Mesothelial cell of epicardium (in vitro differentiated cells): Measurements from ENCODE around the gene LRRFIP2. TPM values are rescaled to one million over a fixed set of nuclear protein-coding genes. Genes with fewer than 3 reads are reported as not detected.

Experiments used
- DNase-seq, 2 experiments: peaks; one replicate each; pipeline ENCODE4 v3.0.0; 2021; ENCODE audit warnings: low spot score in 2 of 2; ENCODE audit not compliant: unreplicated experiment in 2 of 2
- H3K27ac Mint-ChIP-seq: 2 replicates; pipeline ENCODE4 v1.8.0; 2021; ENCODE audit warnings: mixed read lengths
- H3K27me3 Mint-ChIP-seq: 2 replicates; pipeline ENCODE4 v1.8.0; 2021; ENCODE audit warnings: low read depth, mixed read lengths
- H3K36me3 Mint-ChIP-seq: 2 replicates; pipeline ENCODE4 v1.8.0; 2021; ENCODE audit warnings: mixed read lengths
- H3K4me1 Mint-ChIP-seq: 2 replicates; pipeline ENCODE4 v1.8.0; 2021; ENCODE audit warnings: mixed read lengths
- H3K4me3 Mint-ChIP-seq: 2 replicates; pipeline ENCODE4 v1.8.0; 2021; ENCODE audit warnings: mild to moderate bottlenecking, moderate library complexity, mixed read lengths
- H3K9me3 Mint-ChIP-seq: 2 replicates; pipeline ENCODE4 v1.8.0; 2021; ENCODE audit warnings: mixed read lengths
- CTCF ChIP-seq: fragments of 200-600 bp; sonication (generic); IDR thresholded peaks from one replicate; pipeline ENCODE4 v1.5.0; 2021; ENCODE audit warnings: antibody characterized with exemption; ENCODE audit not compliant: unreplicated experiment
- total RNA-seq: library from RNA; stranded (reverse); gene quantifications from 3 replicates; pipeline ENCODE4 v1.2.1, GENCODE V29; 2021

The LRRFIP2 gene
- total RNA-seq, 1 donor from 2014 or later = 41.7 TPM

DNA sequence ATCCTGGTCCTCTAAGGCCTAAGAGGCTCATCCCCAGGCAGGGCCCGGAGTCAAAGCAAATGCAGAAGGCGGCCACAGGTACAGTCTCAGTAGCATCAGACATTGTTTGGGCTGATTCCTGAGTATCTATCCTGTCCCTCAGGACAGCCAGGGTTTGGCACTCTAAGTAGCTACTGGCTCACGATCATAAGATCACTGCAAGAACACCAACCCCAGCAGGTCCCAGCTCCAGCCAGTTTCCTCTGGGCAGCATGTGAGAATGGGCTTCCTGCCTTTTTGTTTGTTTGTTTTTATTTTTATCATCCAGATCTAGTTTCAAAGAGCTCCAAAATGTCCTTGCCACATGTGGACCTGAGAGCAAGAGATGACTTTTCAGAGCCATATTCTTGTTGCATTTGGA lies 32.7 kb downstream of the LRRFIP2 start:
- H3K36me3 Mint-ChIP-seq = peaks cover 30% of the 10 kb centered on the region
- H3K27me3 Mint-ChIP-seq = no peaks in the 10 kb centered on the region
- no peak overlapping the region for H3K27ac Mint-ChIP-seq
- no peak for TF ChIP-seq CTCF
- peaks cover 6% of the 10 kb centered on the region for H3K9me3 Mint-ChIP-seq
- no peak overlapping the region for H3K4me3 Mint-ChIP-seq
- H3K4me1 Mint-ChIP-seq = no peaks in the 10 kb centered on the region
- DNase-seq = no peak

DNA sequence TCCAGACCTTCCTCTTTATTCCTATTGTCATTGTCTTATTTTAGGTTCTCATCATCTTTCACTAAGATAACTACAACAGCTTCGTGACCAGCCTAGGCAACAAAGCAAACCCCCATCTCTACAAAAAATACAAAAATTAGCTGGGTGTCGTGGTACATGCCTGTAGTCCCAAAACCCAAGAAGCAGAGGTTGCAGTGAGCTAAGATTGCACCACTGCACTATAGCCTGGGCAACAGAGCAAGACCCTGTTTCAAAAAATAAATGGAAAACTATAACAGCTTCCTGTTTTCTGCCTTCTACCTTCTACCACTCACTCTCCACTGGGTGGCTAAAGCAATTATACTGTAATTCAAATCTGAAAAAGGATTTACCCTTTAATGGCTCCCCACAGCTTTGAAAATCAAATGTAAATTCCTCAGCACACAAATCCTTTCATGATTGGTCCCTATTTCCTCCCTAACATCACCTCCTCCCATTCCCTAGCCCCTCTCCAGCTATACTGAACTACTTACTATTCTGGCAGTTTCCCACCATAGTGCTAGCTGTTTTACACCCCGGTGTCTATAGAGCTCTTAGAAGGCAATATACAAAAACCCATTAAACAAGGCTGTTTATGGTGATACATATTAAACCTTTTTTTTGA lies 33.4 kb downstream of the LRRFIP2 start:
- peaks cover 6% of the 10 kb centered on the region for H3K9me3 Mint-ChIP-seq
- H3K4me3 Mint-ChIP-seq = no peak overlapping the region
- no peak for TF ChIP-seq CTCF
- no peak overlapping the region for H3K27ac Mint-ChIP-seq
- no peaks in the 10 kb centered on the region for H3K27me3 Mint-ChIP-seq
- DNase-seq = no peak
- H3K36me3 Mint-ChIP-seq = peaks cover 24% of the 10 kb centered on the region
- H3K4me1 Mint-ChIP-seq = no peaks in the 10 kb centered on the region

DNA sequence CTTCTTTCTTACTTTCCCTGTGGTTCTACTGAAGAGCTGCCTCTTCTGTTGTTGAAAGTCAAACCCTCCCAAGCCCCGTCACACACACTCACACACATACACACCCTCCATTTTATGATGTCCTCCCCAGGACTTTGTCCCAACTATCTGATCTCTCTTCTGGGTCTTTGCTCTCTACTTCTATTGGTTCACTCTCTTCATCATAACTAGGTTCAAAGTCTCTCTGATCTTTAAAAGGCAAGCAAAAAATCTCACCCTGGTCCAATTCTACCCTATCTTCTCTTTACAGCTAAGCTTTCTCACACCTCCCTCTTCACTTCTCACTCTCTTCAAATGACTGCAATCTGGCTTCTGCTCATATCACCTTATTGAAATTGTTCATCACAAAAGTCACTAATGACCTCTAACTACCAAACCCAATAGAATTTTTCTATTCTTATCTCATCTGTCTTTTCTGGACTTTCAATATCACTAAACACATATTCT lies 34.8 kb downstream of the LRRFIP2 start:
- DNase-seq = no peak
- H3K9me3 Mint-ChIP-seq = peaks cover 6% of the 10 kb centered on the region
- no peak for TF ChIP-seq CTCF
- no peak overlapping the region for H3K27ac Mint-ChIP-seq
- H3K4me1 Mint-ChIP-seq = no peaks in the 10 kb centered on the region
- no peak overlapping the region for H3K4me3 Mint-ChIP-seq
- peaks cover 21% of the 10 kb centered on the region for H3K36me3 Mint-ChIP-seq
- no peaks in the 10 kb centered on the region for H3K27me3 Mint-ChIP-seq

- Mint-ChIP-seq H3K4me1 (no peaks in the 10 kb centered on the region), H3K9me3 (peaks cover 6% of the 10 kb centered on the region), H3K36me3 (peaks cover 19% of the 10 kb centered on the region), H3K27me3 (no peaks in the 10 kb centered on the region), H3K27ac (no peak overlapping the region), H3K4me3 (no peak overlapping the region)
- TF ChIP-seq CTCF = no peak
- DNase-seq = no peak
Measured at GRCh38 chr3:37138816-37139215, 35.6 kb downstream of the LRRFIP2 start.

DNA sequence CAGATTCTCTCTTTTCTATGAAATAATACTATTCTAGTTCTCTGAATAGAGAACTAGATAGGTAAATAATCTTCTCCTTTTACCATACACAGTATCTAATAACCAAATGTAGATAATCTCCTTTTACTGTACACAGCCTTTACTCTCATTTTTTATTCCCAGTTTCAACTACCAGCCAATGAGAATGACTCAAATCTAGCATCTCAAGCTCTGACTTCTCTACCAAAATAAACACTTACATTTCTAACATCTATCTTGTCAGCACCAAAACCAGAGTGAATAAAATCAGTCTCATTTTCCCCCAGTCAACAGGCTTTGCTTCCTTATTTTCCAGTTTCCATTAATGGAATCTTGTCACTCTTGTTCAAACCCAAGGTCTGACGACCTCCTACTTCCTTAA lies 36.9 kb downstream of the LRRFIP2 start:
- TF ChIP-seq CTCF = no peak
- Mint-ChIP-seq H3K4me1 (no peaks in the 10 kb centered on the region), H3K27me3 (no peaks in the 10 kb centered on the region), H3K4me3 (no peak overlapping the region), H3K36me3 (peaks cover 7% of the 10 kb centered on the region), H3K9me3 (no peaks in the 10 kb centered on the region), H3K27ac (no peak overlapping the region)
- no peak for DNase-seq
